ENCODE results near the gene NCOA3.

Gene NCOA3

GRCh38 chr20:47605673-47606413 lies 104.2 kb downstream of the NCOA3 start:
- no peak for DNase-seq

GRCh38 chr20:47606414-47606982 lies 104.8 kb downstream of the NCOA3 start:
- DNase-seq, result no peak

- DNase-seq, result peak; percentile 53
These were observed 105.4 kb downstream of the NCOA3 start for GRCh38 chr20:47606983-47607613.

- DNase-seq, result no peak
These were observed 107.3 kb downstream of the NCOA3 start for GRCh38 chr20:47609001-47609400.

GRCh38 chr20:47610247-47610944 lies 108.7 kb downstream of the NCOA3 start:
- peak; percentile 86 for DNase-seq

GRCh38 chr20:47610945-47611250 lies 109.2 kb downstream of the NCOA3 start:
- DNase-seq, result no peak

GRCh38 chr20:47611785-47612184 lies 110.1 kb downstream of the NCOA3 start:
- no peak for DNase-seq

GRCh38 chr20:47612670-47613069 lies 111.0 kb downstream of the NCOA3 start:
- DNase-seq, result no peak

GRCh38 chr20:47614703-47615309 lies 113.1 kb downstream of the NCOA3 start:
- DNase-seq, result no peak

GRCh38 chr20:47618479-47618878 lies 116.8 kb downstream of the NCOA3 start:
- no peak for DNase-seq

GRCh38 chr20:47620808-47621805 lies 119.4 kb downstream of the NCOA3 start:
- DNase-seq, result peak; percentile 72

GRCh38 chr20:47622118-47622665 lies 120.5 kb downstream of the NCOA3 start:
- DNase-seq, result no peak

GRCh38 chr20:47623206-47623605 lies 121.5 kb downstream of the NCOA3 start:
- DNase-seq, result no peak

- no peak for DNase-seq
These were observed 125.9 kb downstream of the NCOA3 start for GRCh38 chr20:47627540-47627939.

- no peak for DNase-seq
These were observed 128.2 kb downstream of the NCOA3 start for GRCh38 chr20:47629907-47630306.

- no peak for DNase-seq
These were observed 129.4 kb downstream of the NCOA3 start for GRCh38 chr20:47631078-47631477.

- DNase-seq, result no peak
These were observed 133.6 kb downstream of the NCOA3 start for GRCh38 chr20:47635256-47635655.

- DNase-seq, result no peak
These were observed 137.2 kb downstream of the NCOA3 start for GRCh38 chr20:47638851-47639250.

- DNase-seq, result no peak
These were observed 140.4 kb downstream of the NCOA3 start for GRCh38 chr20:47642118-47642517.

GRCh38 chr20:47642624-47643023 lies 140.9 kb downstream of the NCOA3 start:
- DNase-seq, result no peak

GRCh38 chr20:47645632-47646031 lies 143.9 kb downstream of the NCOA3 start:
- DNase-seq, result no peak

- no peak for DNase-seq
These were observed 146.3 kb downstream of the NCOA3 start for GRCh38 chr20:47647994-47648393.

Data from HCEC 1CT (cell line).